Neuronal stem cell (in vitro differentiated cells): ENCODE data around the gene CTU2.

Experiments
- DNase-seq: peaks from one replicate; pipeline ENCODE4 v3.0.0-alpha.2; 2013; ENCODE audit warnings: low spot score
- H2AFZ ChIP-seq: one replicate; pipeline ENCODE4 v1.6.1; 2013; ENCODE audit warnings: mild to moderate bottlenecking, low read length, inconsistent platforms
- H2AK5ac ChIP-seq: 2 replicates; pipeline ENCODE4 v1.6.1; 2013; ENCODE audit warnings: low read depth, mild to moderate bottlenecking, inconsistent platforms, low read length, moderate library complexity, mixed read lengths
- H2BK120ac ChIP-seq: 2 replicates; pipeline ENCODE4 v1.6.1; 2013; ENCODE audit warnings: low read depth, mild to moderate bottlenecking, inconsistent platforms, low read length, moderate library complexity, mixed read lengths
- H2BK12ac ChIP-seq: one replicate; pipeline ENCODE4 v1.6.1; 2013; ENCODE audit warnings: low read length, inconsistent platforms
- H2BK15ac ChIP-seq: 2 replicates; pipeline ENCODE4 v1.6.1; 2013; ENCODE audit warnings: mild to moderate bottlenecking, low read length, inconsistent platforms, mixed read lengths
- H2BK5ac ChIP-seq: one replicate; pipeline ENCODE4 v1.6.1; 2013; ENCODE audit warnings: inconsistent platforms, mild to moderate bottlenecking, low read length, moderate library complexity
- H3K14ac ChIP-seq: one replicate; pipeline ENCODE4 v1.6.1; 2013; ENCODE audit warnings: low read length, inconsistent platforms
- H3K18ac ChIP-seq: 2 replicates; pipeline ENCODE4 v1.6.1; 2013; ENCODE audit warnings: low read length, inconsistent platforms
- H3K23ac ChIP-seq: 2 replicates; pipeline ENCODE4 v1.6.1; 2013; ENCODE audit warnings: low read depth, mild to moderate bottlenecking, mixed read lengths, low read length, inconsistent platforms; ENCODE audit not compliant: poor library complexity
- H3K27ac ChIP-seq: replicated peaks from 3 replicates; pipeline ENCODE4 v1.5.1; 2013; ENCODE audit warnings: low read length, inconsistent platforms
- H3K27me3 ChIP-seq, 3 experiments: 2 replicates each; pipeline ENCODE4 v1.6.1; 2013; ENCODE audit warnings: low read length in 3 of 3, mild to moderate bottlenecking in 2 of 3, inconsistent platforms in 1 of 3, low read depth in 1 of 3, mixed read lengths in 1 of 3, moderate library complexity in 1 of 3; ENCODE audit not compliant: control insufficient read depth in 3 of 3, insufficient read depth in 3 of 3
- H3K36me3 ChIP-seq, 2 donors: replicated peaks in 1 of 2; 2 replicates each; pipeline ENCODE4 v1.6.1; 2013; ENCODE audit warnings: low read length in 2 of 2; ENCODE audit not compliant: control insufficient read depth in 2 of 2, insufficient read depth in 2 of 2
- H3K4ac ChIP-seq: 2 replicates; pipeline ENCODE4 v1.6.1; 2013; ENCODE audit warnings: inconsistent platforms, mild to moderate bottlenecking, low read length, moderate library complexity
- H3K4me1 ChIP-seq, 2 donors: 1 replicate in 1 of 2; 2 replicates in 1 of 2; pipeline ENCODE4 v1.6.1; 2013; ENCODE audit warnings: low read length in 2 of 2, low read depth in 1 of 2; ENCODE audit not compliant: control insufficient read depth in 2 of 2, insufficient read depth in 1 of 2
- H3K4me2 ChIP-seq: one replicate; pipeline ENCODE4 v1.6.1; 2013; ENCODE audit warnings: mild to moderate bottlenecking, low read length, inconsistent platforms; ENCODE audit not compliant: insufficient read depth, poor library complexity, severe bottlenecking
- H3K4me3 ChIP-seq, 2 donors: 2 replicates each; pipeline ENCODE4 v1.5.1; 2013; ENCODE audit warnings: low read length in 2 of 2, mild to moderate bottlenecking in 2 of 2, inconsistent platforms in 1 of 2, moderate library complexity in 1 of 2
- H3K79me1 ChIP-seq: one replicate; pipeline ENCODE4 v1.6.1; 2013; ENCODE audit warnings: low read depth, mild to moderate bottlenecking, inconsistent platforms, low read length, moderate library complexity
- H3K9ac ChIP-seq: one replicate; pipeline ENCODE4 v1.6.1; 2013; ENCODE audit warnings: mild to moderate bottlenecking, low read depth, low read length, inconsistent platforms; ENCODE audit not compliant: poor library complexity
- H3K9me3 ChIP-seq, 2 donors: replicated peaks in 1 of 2; 2 replicates each; pipeline versions ENCODE3 to v1.6.1; 2013; ENCODE audit warnings: low read length in 2 of 2, mild to moderate bottlenecking in 2 of 2, inconsistent platforms in 1 of 2, low read depth in 1 of 2, mixed read lengths in 1 of 2, moderate library complexity in 1 of 2; ENCODE audit not compliant: control insufficient read depth in 2 of 2, insufficient read depth in 1 of 2
- H4K8ac ChIP-seq: one replicate; pipeline ENCODE4 v1.6.1; 2013; ENCODE audit warnings: low read depth, mild to moderate bottlenecking, inconsistent platforms, low read length, moderate library complexity
- H4K91ac ChIP-seq: one replicate; pipeline ENCODE4 v1.6.1; 2013; ENCODE audit warnings: low read length, low read depth, mild to moderate bottlenecking, inconsistent platforms; ENCODE audit not compliant: poor library complexity
- WGBS, 2 donors: extraction: QIAGEN DNeasy Blood & Tissue Kit; methylation state at CpG; one replicate each; pipeline ENCODE4 v1.1.7; 2013; ENCODE audit warnings: missing lambda C conversion rate in 2 of 2, mixed read lengths in 1 of 2; ENCODE audit not compliant: insufficient read length in 2 of 2, insufficient replicate concordance in 1 of 2; ENCODE audit errors: extremely low coverage in 2 of 2; 5-methylcytosine and 5-hydroxymethylcytosine counted together

CTU2 gene

GRCh38 chr16:88712362-88712979 is 6.2 kb downstream of the CTU2 start:
- Histone ChIP-seq H4K8ac (no peak overlapping the region), H3K18ac (no peak overlapping the region), H3K4me3 (no peak overlapping the region), H2BK15ac (no peak overlapping the region), H3K9me3 (no peaks in the 10 kb centered on the region), H3K27ac (no peak overlapping the region), H3K14ac (peak overlapping the region; percentile 21), H3K9ac (no peak overlapping the region), H3K4me2 (no peak overlapping the region), H3K36me3 (peaks cover 14 to 36% of the 10 kb centered on the region in 2 donors), H2BK120ac (no peak overlapping the region), H3K79me1 (peaks cover 5% of the 10 kb centered on the region), H4K91ac (no peak overlapping the region), H2AK5ac (peak overlapping the region; percentile 75), H2BK5ac (no peak overlapping the region), H3K4ac (no peak overlapping the region), H3K4me1 (peaks cover 0 to 1% of the 10 kb centered on the region in 2 donors), H2BK12ac (peak overlapping the region; percentile 10), H2AFZ (no peak overlapping the region), H3K23ac (no peak overlapping the region), H3K27me3 (no peaks in the 10 kb centered on the region)
- no peak for DNase-seq
- WGBS, 2 donors, result no CpG with 5 or more reads among the region's 25 CpGs

- Histone ChIP-seq H3K9me3 (no peaks in the 10 kb centered on the region), H3K27ac (no peak overlapping the region), H2BK120ac (no peak overlapping the region), H3K36me3 (peaks cover 16 to 41% of the 10 kb centered on the region in 2 donors), H2AFZ (no peak overlapping the region), H2BK15ac (no peak overlapping the region), H3K79me1 (peaks cover 4% of the 10 kb centered on the region), H3K4me1 (no peaks in the 10 kb centered on the region), H3K27me3 (no peaks in the 10 kb centered on the region), H3K9ac (no peak overlapping the region), H4K91ac (no peak overlapping the region), H3K23ac (peak overlapping the region; percentile 65), H3K14ac (no peak overlapping the region), H2BK5ac (no peak overlapping the region), H3K18ac (no peak overlapping the region), H2BK12ac (no peak overlapping the region), H3K4ac (no peak overlapping the region), H4K8ac (no peak overlapping the region), H3K4me2 (no peak overlapping the region), H3K4me3 (no peak overlapping the region), H2AK5ac (no peak overlapping the region)
- no peak for DNase-seq
- WGBS, 2 donors, result no CpG with 5 or more reads among the region's 15 CpGs
Measured at GRCh38 chr16:88713054-88713453, 6.8 kb downstream of the CTU2 start.

GRCh38 chr16:88713568-88714419 is 7.5 kb downstream of the CTU2 start:
- H2BK5ac ChIP-seq, result no peak overlapping the region
- no peak overlapping the region for H4K8ac ChIP-seq
- H2BK120ac ChIP-seq, result no peak overlapping the region
- H3K27ac ChIP-seq, result no peak overlapping the region
- no CpG with 5 or more reads among the region's 30 CpGs for WGBS, 2 donors
- no peak overlapping the region for H3K4ac ChIP-seq
- no peak overlapping the region for H2BK15ac ChIP-seq
- H3K4me3 ChIP-seq, result peak overlapping the region in 1 of 2 donors; percentile 47
- H2BK12ac ChIP-seq, result no peak overlapping the region
- H3K4me1 ChIP-seq, result no peaks in the 10 kb centered on the region
- H3K23ac ChIP-seq, result peak overlapping the region; percentile 65
- no peak overlapping the region for H2AK5ac ChIP-seq
- H3K36me3 ChIP-seq, result peaks cover 19 to 48% of the 10 kb centered on the region in 2 donors
- H2AFZ ChIP-seq, result no peak overlapping the region
- peak overlapping the region; percentile 71 for H3K14ac ChIP-seq
- H3K18ac ChIP-seq, result no peak overlapping the region
- no peaks in the 10 kb centered on the region for H3K9me3 ChIP-seq
- H4K91ac ChIP-seq, result no peak overlapping the region
- DNase-seq, result no peak
- H3K9ac ChIP-seq, result no peak overlapping the region
- H3K4me2 ChIP-seq, result no peak overlapping the region
- H3K27me3 ChIP-seq, result no peaks in the 10 kb centered on the region
- H3K79me1 ChIP-seq, result no peaks in the 10 kb centered on the region
